Measurements from ENCODE around the gene STIM2.

Gene STIM2

GRCh38 chr4:27048429-27049238 lies 188.0 kb downstream of the STIM2 start:
- peak in 1 of 2 experiments; percentile 13 for DNase-seq

GRCh38 chr4:27049239-27049829 lies 188.7 kb downstream of the STIM2 start:
- no peak for DNase-seq

GRCh38 chr4:27050731-27051130 lies 190.1 kb downstream of the STIM2 start:
- DNase-seq, result no peak

DNA sequence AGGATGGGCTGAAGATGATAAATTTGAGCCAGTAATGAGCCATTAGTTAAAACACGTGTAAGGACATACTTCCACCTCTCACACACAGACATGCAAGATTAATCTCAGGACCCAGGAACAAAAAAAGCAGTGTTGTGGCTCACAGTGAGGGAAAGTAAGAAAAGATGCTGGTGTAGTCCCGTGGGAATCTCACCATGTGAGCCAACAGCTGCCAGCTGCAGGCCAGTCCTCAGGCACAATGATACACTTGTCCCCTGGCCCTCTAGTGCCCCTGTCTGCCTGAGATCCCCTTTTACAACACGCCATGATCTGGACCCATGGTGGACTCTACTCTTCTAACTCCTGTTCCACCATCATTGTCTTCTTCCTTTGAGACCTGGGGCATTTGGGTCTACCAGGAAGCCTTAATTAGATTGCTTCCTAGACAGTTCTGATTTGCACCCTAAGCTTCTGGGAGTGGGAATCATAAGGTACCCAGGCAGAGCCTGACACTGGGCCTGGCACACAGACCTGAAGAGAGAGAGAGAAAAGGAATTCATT lies 194.7 kb downstream of the STIM2 start:
- DNase-seq, result no peak

DNA sequence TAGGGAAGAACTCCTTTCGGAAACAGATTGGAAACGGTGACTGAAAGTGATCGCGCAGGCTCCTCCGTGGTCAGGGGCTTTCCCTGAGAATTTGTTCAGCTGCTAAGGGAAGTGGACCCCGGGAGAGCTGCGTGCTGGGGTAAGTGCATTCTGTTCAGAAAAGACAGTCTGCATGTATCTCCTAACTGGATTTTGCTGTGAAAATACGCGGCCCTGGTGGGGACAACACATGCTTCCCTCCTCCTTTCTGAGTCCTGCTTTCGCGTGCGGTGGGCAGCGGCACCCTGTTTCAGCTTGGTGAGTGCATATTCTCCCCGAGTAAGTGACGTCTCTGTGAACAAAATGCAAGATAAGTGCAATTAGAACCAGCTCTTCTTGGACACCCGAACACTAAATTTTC lies 195.6 kb downstream of the STIM2 start:
- DNase-seq, result no peak

DNA sequence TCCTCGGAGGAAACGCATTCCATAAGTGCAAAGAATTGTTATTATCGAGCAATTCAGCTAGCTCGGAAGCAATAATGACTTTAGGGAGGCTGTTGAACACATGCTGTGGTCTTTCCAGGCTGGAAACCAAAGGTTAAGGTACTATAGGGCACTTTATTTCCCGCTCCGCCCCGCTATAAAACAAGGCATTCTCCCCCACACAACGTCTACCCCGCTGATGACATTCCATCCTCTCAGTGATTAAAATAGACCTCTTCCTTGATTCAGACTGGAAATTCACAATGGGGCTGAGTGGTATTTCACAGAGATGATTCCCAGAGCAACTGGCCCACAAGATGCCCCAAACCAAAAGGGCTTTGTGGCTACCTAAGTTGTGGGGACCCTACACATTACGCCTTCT lies 196.4 kb downstream of the STIM2 start:
- no peak for DNase-seq

DNA sequence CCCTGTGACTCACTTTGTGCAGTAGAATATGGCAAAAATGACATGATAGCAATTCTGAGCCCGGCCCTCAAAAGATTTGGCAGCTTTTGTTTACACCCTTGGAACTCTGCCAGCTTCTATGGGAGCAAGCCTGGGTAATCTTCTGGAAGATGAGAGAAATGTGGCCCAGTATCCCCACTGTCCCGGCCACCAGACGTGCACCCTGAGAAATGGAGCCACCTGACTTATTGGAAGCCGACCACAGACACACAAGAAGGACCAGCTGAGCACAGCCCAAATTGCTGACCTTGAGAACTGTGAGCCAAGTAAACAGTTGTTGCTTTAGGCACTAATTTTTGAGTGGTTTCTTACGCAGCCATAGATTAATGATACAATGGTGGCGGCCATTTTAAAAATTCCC lies 197.0 kb downstream of the STIM2 start:
- DNase-seq, result no peak

- no peak for DNase-seq
Observed at GRCh38 chr4:27058819-27059406, 198.3 kb downstream of the STIM2 start.

DNA sequence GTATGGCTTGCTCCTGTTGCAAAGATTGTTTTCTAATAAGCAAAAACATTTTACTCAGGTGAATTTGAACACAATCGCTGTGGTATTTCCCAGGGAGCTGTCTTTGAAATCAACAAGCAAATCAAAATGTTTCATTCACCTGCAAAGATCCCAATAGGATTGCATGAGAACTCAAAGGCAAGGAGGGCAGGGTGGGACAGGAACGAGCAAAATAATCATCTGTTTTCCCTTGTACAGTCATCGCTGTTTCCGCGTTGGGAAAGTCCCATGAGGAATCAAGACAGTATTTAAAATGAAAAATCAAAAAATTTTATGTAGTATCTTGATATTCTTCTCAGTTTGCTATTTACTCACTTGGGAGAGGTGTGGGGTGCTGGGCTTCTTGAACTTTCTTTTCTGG lies 198.8 kb downstream of the STIM2 start:
- no peak for DNase-seq

DNA sequence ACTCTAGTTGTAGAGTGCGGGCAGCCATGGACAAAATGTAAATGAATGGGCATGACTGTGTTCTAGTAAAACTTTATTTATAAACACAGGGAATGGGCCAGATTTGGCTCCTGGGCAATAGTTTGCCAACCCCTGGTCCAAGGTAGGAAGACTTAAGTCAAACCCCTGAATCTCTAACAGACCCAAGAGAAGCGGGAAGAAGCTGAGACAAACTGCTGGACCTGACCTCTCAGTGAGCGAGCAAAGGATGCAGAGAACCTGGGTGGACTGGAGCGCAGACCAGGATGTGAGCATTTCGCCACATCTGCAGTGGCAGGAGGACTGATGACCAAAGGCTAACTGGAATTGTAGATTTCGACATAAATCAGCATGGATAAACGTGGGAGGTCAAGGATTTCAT lies 201.6 kb downstream of the STIM2 start:
- DNase-seq, result no peak

DNA sequence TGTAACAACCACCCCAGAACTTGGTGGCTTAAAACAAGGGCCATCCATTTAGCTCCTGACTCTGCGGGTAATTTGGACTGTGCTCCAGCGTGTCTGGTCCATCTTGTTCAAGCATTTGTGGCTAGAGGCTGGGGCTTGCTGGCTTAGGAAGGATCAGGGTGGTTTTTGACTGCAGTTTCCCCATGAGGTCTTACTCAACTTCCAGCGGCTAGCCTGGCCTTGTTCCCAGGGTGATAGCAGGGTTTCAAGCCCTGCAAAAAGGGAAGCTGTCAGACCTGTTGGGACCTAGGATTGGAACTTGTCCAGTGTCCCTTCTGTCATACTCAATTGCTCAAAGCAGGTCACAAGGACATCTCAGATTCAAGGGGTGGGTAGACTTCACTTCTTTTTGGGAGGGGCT lies 205.9 kb downstream of the STIM2 start:
- no peak for DNase-seq

- no peak for DNase-seq
Observed at GRCh38 chr4:27068151-27068867, 207.7 kb downstream of the STIM2 start.
